K562 (cell line): Measurements from ENCODE around the gene PIGV. TPM values are rescaled to one million over a fixed set of nuclear protein-coding genes. Genes with fewer than 3 reads are reported as not detected.
A peak's percentile ranks its signal among the peaks of the same experiment; 100 is the strongest.

Source experiments
- ATF7 ChIP-seq: fragments of 450-650 bp; IDR thresholded peaks from 2 replicates; pipeline ENCODE4 v1.7.1; 2014; ENCODE audit warnings: mild to moderate bottlenecking, moderate library complexity
- CBFA2T2 ChIP-seq: fragments of 450-650 bp; conservative IDR thresholded peaks from 2 replicates; pipeline ENCODE4 v1.6.1; 2017; ENCODE audit warnings: mild to moderate bottlenecking
- CCAR2 ChIP-seq: fragments of 200-400 bp; formaldehyde crosslinking; IDR thresholded peaks from 2 replicates; pipeline ENCODE4 v1.6.1; 2017; ENCODE audit warnings: mild to moderate bottlenecking, low read depth, low read length
- CTCF ChIP-seq, 3 experiments: IDR thresholded peaks in 2 of 3; conservative IDR thresholded peaks in 1 of 3; 2 replicates each; pipeline ENCODE4 v1.5.1; 2011 to 2012; ENCODE audit warnings: low read length in 3 of 3, mild to moderate bottlenecking in 3 of 3, control low read depth in 2 of 3, improper control_type of control experiment in 1 of 3, inconsistent platforms in 1 of 3, low read depth in 1 of 3, mixed read lengths in 1 of 3, moderate library complexity in 1 of 3; ENCODE audit not compliant: insufficient read depth in 2 of 3
- CUX1 ChIP-seq: fragments of 200-800 bp; sonication (Bioruptor generic); IDR thresholded peaks from 2 replicates; pipeline ENCODE4 v1.6.1; 2016; ENCODE audit warnings: missing genetic modification characterization, missing compliant biosample characterization
- ELF4 ChIP-seq: fragments of 450-650 bp; formaldehyde crosslinking; IDR thresholded peaks from 2 replicates; pipeline ENCODE4 v1.4.0; 2022; ENCODE audit warnings: missing genetic modification characterization
- FOXA3 ChIP-seq, 2 experiments: fragments of 450-650 bp in 1 of 2; sonication (generic) in 1 of 2; formaldehyde crosslinking; IDR thresholded peaks in 1 of 2; conservative IDR thresholded peaks in 1 of 2; 2 replicates each; pipeline versions ENCODE4 v1.4.0 to v1.8.0; 2020 to 2022; ENCODE audit warnings: mild to moderate bottlenecking in 2 of 2, missing genetic modification reagents in 1 of 2
- MXI1 ChIP-seq: IDR thresholded peaks from 2 replicates; pipeline ENCODE4 v1.6.1; 2011; ENCODE audit warnings: low read depth, mild to moderate bottlenecking, improper control_type of control experiment, low read length
- NCOR1 ChIP-seq: fragments of 450-650 bp; IDR thresholded peaks from 2 replicates; pipeline ENCODE4 v1.6.1; 2016; ENCODE audit warnings: mild to moderate bottlenecking, moderate library complexity
- NR2C2 ChIP-seq, 2 experiments: fragments of 200-800 bp in 1 of 2; sonication (Bioruptor generic) in 1 of 2; sonication (generic) in 1 of 2; formaldehyde crosslinking in 1 of 2; IDR thresholded peaks; 2 replicates each; pipeline versions ENCODE4 v1.6.1 to v1.8.0; 2016 to 2022; ENCODE audit warnings: mild to moderate bottlenecking in 1 of 2, missing compliant biosample characterization in 1 of 2, missing genetic modification characterization in 1 of 2, missing genetic modification reagents in 1 of 2
- NRF1 ChIP-seq, 2 experiments: fragments of 450-650 bp; IDR thresholded peaks in 1 of 2; conservative IDR thresholded peaks in 1 of 2; 2 replicates each; pipeline ENCODE4 v1.6.1; 2014; ENCODE audit warnings: mild to moderate bottlenecking in 2 of 2
- SIN3A ChIP-seq, 2 experiments: fragments of 150-350 bp in 1 of 2; IDR thresholded peaks; 2 replicates each; pipeline ENCODE4 v1.6.1; 2011 to 2016; ENCODE audit warnings: borderline replicate concordance in 2 of 2, low read depth in 2 of 2, low read length in 2 of 2, mild to moderate bottlenecking in 2 of 2, moderate library complexity in 2 of 2; ENCODE audit not compliant: control insufficient read depth in 1 of 2
- SMARCC2 ChIP-seq: fragments of 450-650 bp; IDR thresholded peaks from 2 replicates; pipeline ENCODE4 v1.6.1; 2017; ENCODE audit warnings: antibody characterized with exemption, moderate library complexity, mild to moderate bottlenecking, low read depth
- U2AF2 ChIP-seq: fragments of 200-400 bp; formaldehyde crosslinking; optimal IDR thresholded peaks from 2 replicates; pipeline ENCODE3; 2017; ENCODE audit warnings: low read depth, mild to moderate bottlenecking, low read length
- ZNF263 ChIP-seq: sonication (generic); formaldehyde crosslinking; IDR thresholded peaks from 2 replicates; pipeline ENCODE4 v1.8.0; 2022; ENCODE audit warnings: mild to moderate bottlenecking, missing genetic modification reagents, borderline replicate concordance
- ZNF511 ChIP-seq: sonication (generic); formaldehyde crosslinking; IDR thresholded peaks from 2 replicates; pipeline ENCODE4 v1.8.0; 2022; ENCODE audit warnings: mild to moderate bottlenecking, missing genetic modification reagents
- ZNF589 ChIP-seq: fragments of 200-800 bp; sonication (Bioruptor generic); IDR thresholded peaks from 2 replicates; pipeline ENCODE4 v1.6.1; 2016; ENCODE audit warnings: low read depth, missing genetic modification characterization, missing compliant biosample characterization
- polyA plus RNA-seq, 8 experiments: library from polyadenylated mRNA; depleted of rRNA in 4 of 8; stranded (reverse) in 5 of 8; unstranded in 3 of 8; fragments of >200 nt; fragmentation: Nextera tagmentation in 2 of 8; fragmentation: Illumina TruSeq in 1 of 8; extraction: Ambion mirVana in 2 of 8; extraction: Trizol in 1 of 8; gene quantifications; 2 replicates each; pipeline versions ENCODE4 v1.2.1 to v1.2.3, GENCODE V29; 2011 to 2014; ENCODE audit warnings: inconsistent platforms in 1 of 8, missing spikeins in 1 of 8
- total RNA-seq, 7 experiments: library from RNA; depleted of rRNA in 6 of 7; stranded (reverse); fragments of >200 nt in 6 of 7; fragmentation: Illumina TruSeq in 2 of 7; extraction: Trizol in 2 of 7; gene quantifications; 2 replicates each; pipeline versions ENCODE4 v1.2.1 to v1.2.3, GENCODE V29; 2011 to 2021; ENCODE audit warnings: low replicate concordance in 1 of 7
- TF ChIP-seq, protein P1 (sequence below): sonication (generic); formaldehyde crosslinking; IDR thresholded peaks from 2 replicates; pipeline ENCODE4 v1.5.0; 2020; ENCODE audit warnings: missing genetic modification reagents

PIGV gene
- total and polyA plus RNA-seq, 9 of the 15 experiments (the other 6 are each of a cell fraction or from before 2014, with no cell fraction given): 8.4 to 21.8 (median 11.7) TPM

DNA sequence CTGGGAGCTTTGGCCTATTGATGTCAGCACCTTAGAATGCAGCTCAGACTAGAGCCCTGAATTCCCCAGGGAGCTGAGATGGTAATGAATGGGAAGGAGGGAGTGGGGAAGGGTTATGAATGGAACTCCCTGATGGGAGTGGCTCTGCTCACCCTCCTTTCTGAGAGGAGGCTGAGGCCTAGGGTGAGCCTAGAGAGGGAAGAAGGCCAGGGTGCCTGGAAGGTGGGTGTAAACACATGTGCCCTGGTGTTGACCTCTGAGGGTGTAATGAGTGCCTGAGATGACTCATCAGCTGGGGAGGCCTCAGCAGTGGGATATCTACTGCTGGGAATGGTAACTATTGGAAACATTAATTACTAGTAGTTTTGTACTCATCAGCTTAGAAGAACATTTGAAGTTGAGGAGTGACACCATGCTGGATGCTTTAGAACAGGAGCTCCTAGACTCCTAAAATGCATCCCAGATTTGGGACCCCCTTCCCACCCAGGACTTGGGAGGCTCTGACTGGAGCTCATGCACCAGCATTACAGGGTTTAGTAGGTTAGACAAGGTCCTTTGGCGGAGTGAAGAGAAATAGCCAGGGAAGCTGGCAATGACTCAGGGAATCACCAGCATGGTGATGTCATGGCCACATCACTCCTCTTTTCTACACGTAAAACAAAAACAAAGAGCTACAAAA, 16.0 kb upstream of the PIGV start (continued):
- TF ChIP-seq, protein P1, sequence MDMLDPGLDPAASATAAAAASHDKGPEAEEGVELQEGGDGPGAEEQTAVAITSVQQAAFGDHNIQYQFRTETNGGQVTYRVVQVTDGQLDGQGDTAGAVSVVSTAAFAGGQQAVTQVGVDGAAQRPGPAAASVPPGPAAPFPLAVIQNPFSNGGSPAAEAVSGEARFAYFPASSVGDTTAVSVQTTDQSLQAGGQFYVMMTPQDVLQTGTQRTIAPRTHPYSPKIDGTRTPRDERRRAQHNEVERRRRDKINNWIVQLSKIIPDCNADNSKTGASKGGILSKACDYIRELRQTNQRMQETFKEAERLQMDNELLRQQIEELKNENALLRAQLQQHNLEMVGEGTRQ (CRISPR knock-in tag): no peak
- TF ChIP-seq MXI1 (peak; percentile 75; the same call in 1 of the 2 replicates), SMARCC2 (peak; percentile 83), NCOR1 (peak; percentile 80), ELF4 (CRISPR knock-in tag) (0 out of 2 replicates have a peak, but pooled peaks have one; percentile 69), ZNF263 (CRISPR knock-in tag) (peak; percentile 72; the same call in 1 of the 2 replicates), CTCF (IDR thresholded peaks at IDR 0.05 in 2 of 3, conservative IDR thresholded peaks at IDR 0.05 in 1 of 3; ENCODE audit: insufficient read depth in 2 of 3, low read depth in 1 of 3, low read length in 3 of 3) (no peak), ATF7 (peak; percentile 88), FOXA3 (CRISPR knock-in tag; conservative IDR thresholded peaks at IDR 0.05 in 1 of 2, IDR thresholded peaks at IDR 0.05 in 1 of 2) (peak; percentile 50; a peak in 2 of 4 replicates), ZNF589 (peak; percentile 48; the same call in 1 of the 2 replicates), CCAR2 (no peak), U2AF2 (no peak), CUX1 (CRISPR knock-in tag) (peak; percentile 20; the same call in 1 of the 2 replicates), NR2C2 (CRISPR knock-in tag; IDR thresholded peaks at IDR 0.05) (no peak; the same call in 1 of the 2 replicates), NR2C2 (tag; IDR thresholded peaks at IDR 0.05) (peak; percentile 90), ZNF511 (CRISPR knock-in tag) (no peak), SIN3A (IDR thresholded peaks at IDR 0.05; ENCODE audit: borderline replicate concordance in 2 of 2, control insufficient read depth in 1 of 2, low read depth in 2 of 2, low read length in 2 of 2) (peak; percentile 79 to 84; a peak in 2 of 4 replicates), NRF1 (conservative IDR thresholded peaks at IDR 0.05 in 1 of 2, IDR thresholded peaks at IDR 0.05 in 1 of 2) (peak; percentile 39 to 41; a peak in 2 of 4 replicates), CBFA2T2 (0 out of 2 replicates have a peak, but pooled peaks have one; percentile 9)
